ENCODE data around the gene THOC6.

GRCh38 chr16:3004781-3005284, 19.0 kb upstream of the THOC6 start:
- TF ChIP-seq, protein P1, sequence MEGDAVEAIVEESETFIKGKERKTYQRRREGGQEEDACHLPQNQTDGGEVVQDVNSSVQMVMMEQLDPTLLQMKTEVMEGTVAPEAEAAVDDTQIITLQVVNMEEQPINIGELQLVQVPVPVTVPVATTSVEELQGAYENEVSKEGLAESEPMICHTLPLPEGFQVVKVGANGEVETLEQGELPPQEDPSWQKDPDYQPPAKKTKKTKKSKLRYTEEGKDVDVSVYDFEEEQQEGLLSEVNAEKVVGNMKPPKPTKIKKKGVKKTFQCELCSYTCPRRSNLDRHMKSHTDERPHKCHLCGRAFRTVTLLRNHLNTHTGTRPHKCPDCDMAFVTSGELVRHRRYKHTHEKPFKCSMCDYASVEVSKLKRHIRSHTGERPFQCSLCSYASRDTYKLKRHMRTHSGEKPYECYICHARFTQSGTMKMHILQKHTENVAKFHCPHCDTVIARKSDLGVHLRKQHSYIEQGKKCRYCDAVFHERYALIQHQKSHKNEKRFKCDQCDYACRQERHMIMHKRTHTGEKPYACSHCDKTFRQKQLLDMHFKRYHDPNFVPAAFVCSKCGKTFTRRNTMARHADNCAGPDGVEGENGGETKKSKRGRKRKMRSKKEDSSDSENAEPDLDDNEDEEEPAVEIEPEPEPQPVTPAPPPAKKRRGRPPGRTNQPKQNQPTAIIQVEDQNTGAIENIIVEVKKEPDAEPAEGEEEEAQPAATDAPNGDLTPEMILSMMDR (conservative IDR thresholded peaks at IDR 0.05; ENCODE audit: low read length) = no peak
- TF ChIP-seq EZH2phosphoT487 (IDR thresholded peaks at IDR 0.05; ENCODE audit: borderline replicate concordance, low read depth, low read length) = no peak

All from OCI-LY7 (cell line).